Left lung (tissue), 10 donors: ENCODE results near the gene SP2. TPM values are rescaled to one million over a fixed set of nuclear protein-coding genes. Genes with fewer than 3 reads are reported as not detected.

Experiments
- ATAC-seq: fragments of 200-7000 bp; cut with Tn5 transposase; one replicate; pipeline ENCODE4 v1.9.1; 2020; ENCODE audit warnings: moderate library complexity
- DNase-seq, 4 donors: peaks; one replicate each; pipeline ENCODE4 v3.0.0-alpha.2; 2013 to 2020
- H3K27ac ChIP-seq, 2 donors: fragments of 200-600 bp; sonication (generic) in 1 of 2; one replicate each; pipeline versions ENCODE4 v1.5.0 to v1.8.0; 2020 to 2021
- H3K27me3 ChIP-seq, 2 donors: fragments of 200-600 bp; sonication (generic) in 1 of 2; one replicate each; pipeline versions ENCODE4 v1.5.0 to v1.8.0; 2020 to 2021
- H3K36me3 ChIP-seq, 2 donors: fragments of 200-600 bp; sonication (generic) in 1 of 2; one replicate each; pipeline versions ENCODE4 v1.5.0 to v1.8.0; 2020 to 2021
- H3K4me1 ChIP-seq, 2 donors: fragments of 200-600 bp; one replicate each; pipeline ENCODE4 v1.8.0; 2021
- H3K4me3 ChIP-seq, 2 donors: fragments of 200-600 bp; sonication (generic) in 1 of 2; one replicate each; pipeline versions ENCODE4 v1.5.0 to v1.8.0; 2020 to 2021; ENCODE audit warnings: mild to moderate bottlenecking in 1 of 2
- H3K9me3 ChIP-seq, 2 donors: fragments of 200-600 bp; sonication (generic) in 1 of 2; one replicate each; pipeline versions ENCODE4 v1.5.0 to v1.8.0; 2020 to 2021
- intact Hi-C, 2 donors: fragments of 100-400 bp; cut with DNase I; formaldehyde crosslinking; loops; one replicate each; pipeline versions ENCODE4 v1.11.2 to v1.14.2; 2022
- polyA plus RNA-seq, 6 donors: library from polyadenylated mRNA; unstranded; fragments of 120-200 nt; gene quantifications; one replicate each; pipeline ENCODE4 v1.2.1, GENCODE V29; 2013; ENCODE audit not compliant: insufficient read length in 6 of 6
- total RNA-seq, 2 donors: library from RNA; stranded (reverse); fragmentation: NEBNext Ultra II Directional; extraction: Animal tissue kit (Norgen Biotek cat#: 25700); gene quantifications; one replicate each; pipeline ENCODE4 v1.2.1, GENCODE V29; 2021
- TF ChIP-seq, protein P1 (sequence below), 2 donors: fragments of 200-600 bp; sonication (generic) in 1 of 2; IDR thresholded peaks; one replicate each; pipeline versions ENCODE4 v1.5.0 to v1.8.0; 2021; ENCODE audit warnings: antibody characterized with exemption in 2 of 2
- donor health status: DM: no; HTN: yes; CAD: no.
- donor health status: DM: no; HTN: no; CAD: no.

Gene SP2
- total and polyA plus RNA-seq, 8 donors, result 14.2 to 23.0 (median 21.8) TPM

GRCh38 chr17:47968836-47969235 is 72.8 kb downstream of the SP2 start:
- Histone ChIP-seq H3K36me3 (peaks cover 0 to 6% of the 10 kb centered on the region in 2 donors), H3K4me1 (peaks cover 9 to 22% of the 10 kb centered on the region in 2 donors), H3K27ac (no peak overlapping the region), H3K9me3 (no peaks in the 10 kb centered on the region), H3K27me3 (no peaks in the 10 kb centered on the region), H3K4me3 (no peak overlapping the region)
- intact Hi-C loops, result no loop called here
- ATAC-seq (no peak), DNase-seq (no peak)
- TF ChIP-seq, protein P1, sequence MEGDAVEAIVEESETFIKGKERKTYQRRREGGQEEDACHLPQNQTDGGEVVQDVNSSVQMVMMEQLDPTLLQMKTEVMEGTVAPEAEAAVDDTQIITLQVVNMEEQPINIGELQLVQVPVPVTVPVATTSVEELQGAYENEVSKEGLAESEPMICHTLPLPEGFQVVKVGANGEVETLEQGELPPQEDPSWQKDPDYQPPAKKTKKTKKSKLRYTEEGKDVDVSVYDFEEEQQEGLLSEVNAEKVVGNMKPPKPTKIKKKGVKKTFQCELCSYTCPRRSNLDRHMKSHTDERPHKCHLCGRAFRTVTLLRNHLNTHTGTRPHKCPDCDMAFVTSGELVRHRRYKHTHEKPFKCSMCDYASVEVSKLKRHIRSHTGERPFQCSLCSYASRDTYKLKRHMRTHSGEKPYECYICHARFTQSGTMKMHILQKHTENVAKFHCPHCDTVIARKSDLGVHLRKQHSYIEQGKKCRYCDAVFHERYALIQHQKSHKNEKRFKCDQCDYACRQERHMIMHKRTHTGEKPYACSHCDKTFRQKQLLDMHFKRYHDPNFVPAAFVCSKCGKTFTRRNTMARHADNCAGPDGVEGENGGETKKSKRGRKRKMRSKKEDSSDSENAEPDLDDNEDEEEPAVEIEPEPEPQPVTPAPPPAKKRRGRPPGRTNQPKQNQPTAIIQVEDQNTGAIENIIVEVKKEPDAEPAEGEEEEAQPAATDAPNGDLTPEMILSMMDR (IDR thresholded peaks at IDR 0.05), result no peak

GRCh38 chr17:47969930-47970724 is 74.1 kb downstream of the SP2 start:
- Histone ChIP-seq H3K27ac (peak overlapping the region in 1 of 2 donors; percentile 10), H3K9me3 (no peaks in the 10 kb centered on the region), H3K4me1 (peaks cover 9 to 22% of the 10 kb centered on the region in 2 donors), H3K27me3 (no peaks in the 10 kb centered on the region), H3K4me3 (peak overlapping the region; percentile 6 to 96), H3K36me3 (peaks cover 0 to 19% of the 10 kb centered on the region in 2 donors)
- DNase-seq (no peak), ATAC-seq (no peak)
- TF ChIP-seq, protein P1 (IDR thresholded peaks at IDR 0.05), result no peak
- intact Hi-C loops, result no loop called here

GRCh38 chr17:47970725-47971499 is 74.9 kb downstream of the SP2 start, which contains the start of gene CDK5RAP3:
TSS of gene CDK5RAP3 (plus strand) at chr17:47971113. CDS start at chr17:47971147, 34 bp downstream.
- peak; percentile 99 for ATAC-seq
- intact Hi-C loops, result no loop called here

DNA sequence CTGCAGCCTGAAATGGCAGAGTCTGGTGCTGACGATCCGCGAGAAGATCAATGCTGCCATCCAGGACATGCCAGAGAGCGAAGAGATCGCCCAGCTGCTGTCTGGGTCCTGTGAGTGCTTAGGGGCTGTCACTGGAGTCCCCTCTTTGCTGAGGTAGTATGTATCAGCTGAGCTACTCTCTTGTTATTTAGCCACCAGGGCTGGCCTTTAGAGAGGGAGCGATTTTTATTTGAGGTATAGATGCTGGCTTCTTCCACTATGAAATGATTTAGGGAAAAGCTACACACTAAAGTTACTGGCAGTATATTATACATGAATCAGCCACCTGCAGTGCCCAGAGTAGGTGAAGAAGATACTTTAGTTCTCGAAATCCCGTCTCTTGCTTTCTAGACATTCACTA is 77.5 kb downstream of the SP2 start:
- H3K27me3 ChIP-seq, result no peaks in the 10 kb centered on the region
- ATAC-seq (no peak), DNase-seq (no peak)
- no peak overlapping the region for H3K4me3 ChIP-seq
- H3K4me1 ChIP-seq, result peaks cover 9 to 22% of the 10 kb centered on the region in 2 donors
- peaks cover 0 to 53% of the 10 kb centered on the region in 2 donors for H3K36me3 ChIP-seq
- no peaks in the 10 kb centered on the region for H3K9me3 ChIP-seq
- H3K27ac ChIP-seq, result no peak overlapping the region
- intact Hi-C loops, result no loop called here
- TF ChIP-seq, protein P1 (IDR thresholded peaks at IDR 0.05), result no peak

More at GRCh38 chr17:47970725-47971499, 74.9 kb downstream of the SP2 start, which contains the start of gene CDK5RAP3:
- peak within 1 kb of the TSS; percentile 86 to 96 for H3K4me3 ChIP-seq
- no peaks in the 10 kb centered on the region for H3K9me3 ChIP-seq
- peaks cover 0 to 27% of the 10 kb centered on the region in 2 donors for H3K36me3 ChIP-seq
- peak; percentile 99 to 100 (median 100) for DNase-seq
- H3K27ac ChIP-seq, result peak within 1 kb of the TSS; percentile 75 to 81
- TF ChIP-seq, protein P1 (IDR thresholded peaks at IDR 0.05), result peak; percentile 95 to 98
- no peaks in the 10 kb centered on the region for H3K27me3 ChIP-seq
- H3K4me1 ChIP-seq, result peaks cover 9 to 22% of the 10 kb centered on the region in 2 donors
